Right lobe of liver (tissue), 6 donors: Measurements from ENCODE around the gene IFT27. TPM values are rescaled to one million over a fixed set of nuclear protein-coding genes. Genes with fewer than 3 reads are reported as not detected.

Experiments
- ATAC-seq, 4 donors: fragments of 200-7000 bp; cut with Tn5 transposase; one replicate each; pipeline ENCODE4 v1.9.1; 2020; ENCODE audit warnings: mild to moderate bottlenecking in 4 of 4, moderate library complexity in 4 of 4
- DNase-seq, 3 donors: peaks; one replicate each; pipeline ENCODE4 v3.0.0-alpha.2; 2020
- H3K27ac ChIP-seq, 3 donors: fragments of 200-600 bp; one replicate each; pipeline ENCODE4 v1.8.0; 2022
- H3K27me3 ChIP-seq, 2 donors: fragments of 200-600 bp; one replicate each; pipeline ENCODE4 v1.8.0; 2022
- H3K36me3 ChIP-seq, 4 donors: fragments of 200-600 bp; sonication (generic) in 1 of 4; one replicate each; pipeline versions ENCODE4 v1.5.1 to v1.8.0; 2017 to 2022; ENCODE audit warnings: control low read depth in 1 of 4
- H3K4me1 ChIP-seq, 4 donors: fragments of 200-600 bp; sonication (generic) in 1 of 4; one replicate each; pipeline versions ENCODE4 v1.5.1 to v1.8.0; 2017 to 2022; ENCODE audit warnings: control low read depth in 1 of 4
- H3K4me3 ChIP-seq, 3 donors: fragments of 200-600 bp; one replicate each; pipeline ENCODE4 v1.8.0; 2022
- H3K9me3 ChIP-seq, 4 donors: fragments of 200-600 bp; sonication (generic) in 1 of 4; one replicate each; pipeline versions ENCODE4 v1.5.1 to v1.8.0; 2017 to 2022; ENCODE audit warnings: control low read depth in 1 of 4
- CTCF ChIP-seq, 4 donors: fragments of 200-600 bp in 3 of 4; fragments of 450-650 bp in 1 of 4; IDR thresholded peaks; one replicate each; pipeline versions ENCODE4 v1.5.1 to v1.8.0; 2016 to 2022; ENCODE audit warnings: antibody characterized with exemption in 4 of 4, mild to moderate bottlenecking in 2 of 4
- POLR2A ChIP-seq: fragments of 450-650 bp; IDR thresholded peaks from one replicate; pipeline ENCODE4 v1.6.1; 2017; ENCODE audit warnings: antibody characterized with exemption, mild to moderate bottlenecking
- WGBS: methylation state at CpG from one replicate; pipeline ENCODE4 v1.1.6; 2018; ENCODE audit warnings: low coverage, low lambda C conversion rate; ENCODE audit not compliant: insufficient coverage; ENCODE audit errors: missing lambda C conversion rate; 5-methylcytosine and 5-hydroxymethylcytosine counted together
- intact Hi-C, 2 donors: fragments of 100-400 bp; cut with DNase I; formaldehyde crosslinking; loops; one replicate each; pipeline versions ENCODE4 v1.11.2 to v1.14.1; 2022
- total RNA-seq, 6 experiments: library from RNA; depleted of rRNA in 2 of 6; stranded (reverse); fragments of >200 nt in 2 of 6; fragmentation: NEBNext Ultra II Directional in 3 of 6; extraction: Animal tissue kit (Norgen Biotek cat#: 25700) in 3 of 6; gene quantifications; one replicate each; pipeline versions ENCODE4 v1.1.0 to v1.2.4, GENCODE V29; 2016 to 2023
- donor health status: DM: no; HTN: yes; CAD: no.
- donor health status: DM: no; HTN: no; CAD: no.
- donor health status: DM: no; HTN: no; CAD: no.
- donor health status: DM: no; HTN: yes; CAD: no.
- donor health status: DM: no; HTN: yes; CAD: no.

The IFT27 gene
- total RNA-seq, 6 experiments from 2014 or later = 10.3 to 17.4 (median 14.8) TPM

GRCh38 chr22:36809351-36809750 lies 33.4 kb upstream of the IFT27 start:
- WGBS = 62% methylated on average over 6 of the region's 6 CpGs
- no peak for ATAC-seq
- intact Hi-C loops = no loop called here
- no peaks in the 10 kb centered on the region for H3K27me3 ChIP-seq
- H3K9me3 ChIP-seq = no peaks in the 10 kb centered on the region
- H3K4me3 ChIP-seq = no peak overlapping the region
- no peak for DNase-seq
- H3K4me1 ChIP-seq = no peaks in the 10 kb centered on the region
- no peak overlapping the region for H3K27ac ChIP-seq
- no peak for TF ChIP-seq POLR2A
- TF ChIP-seq CTCF (IDR thresholded peaks at IDR 0.05) = no peak
- no peaks in the 10 kb centered on the region for H3K36me3 ChIP-seq

DNA sequence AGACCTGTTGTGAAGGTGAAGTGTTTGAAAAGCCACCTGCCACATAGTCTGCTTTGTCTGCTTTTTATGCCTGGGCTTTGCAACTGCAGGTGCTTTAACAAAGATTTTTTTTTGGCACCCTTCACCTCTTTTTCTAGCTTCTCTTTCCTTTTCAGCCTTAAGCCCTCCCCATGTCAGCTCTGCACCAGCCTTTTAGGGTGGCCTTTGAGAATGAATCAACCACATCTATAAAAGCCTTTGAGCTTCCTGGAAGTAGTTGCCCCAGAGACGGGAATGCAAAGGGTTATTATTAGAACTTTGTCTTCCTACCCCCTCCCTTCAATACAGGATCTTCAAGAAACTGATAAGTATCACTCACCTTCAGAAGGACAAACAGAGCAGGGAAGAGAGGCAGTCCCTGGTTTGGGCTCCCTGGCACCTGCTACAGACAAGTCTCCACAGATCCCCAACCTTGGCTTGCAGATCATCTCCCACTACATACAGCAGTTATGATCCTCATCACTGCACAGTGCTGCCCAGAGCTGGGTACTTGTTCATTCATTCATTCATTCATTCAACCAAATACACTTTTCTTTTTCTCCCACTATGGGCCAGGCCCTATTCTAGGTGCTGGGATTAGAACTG lies 32.9 kb upstream of the IFT27 start:
- Histone ChIP-seq H3K27me3 (no peaks in the 10 kb centered on the region), H3K36me3 (no peaks in the 10 kb centered on the region), H3K9me3 (no peaks in the 10 kb centered on the region), H3K4me1 (no peaks in the 10 kb centered on the region), H3K27ac (no peak overlapping the region), H3K4me3 (no peak overlapping the region)
- WGBS = 50% methylated on average over 1 of the region's 1 CpG
- intact Hi-C loops = no loop called here
- ATAC-seq (no peak), DNase-seq (no peak)
- TF ChIP-seq CTCF (IDR thresholded peaks at IDR 0.05) (no peak), POLR2A (no peak)

DNA sequence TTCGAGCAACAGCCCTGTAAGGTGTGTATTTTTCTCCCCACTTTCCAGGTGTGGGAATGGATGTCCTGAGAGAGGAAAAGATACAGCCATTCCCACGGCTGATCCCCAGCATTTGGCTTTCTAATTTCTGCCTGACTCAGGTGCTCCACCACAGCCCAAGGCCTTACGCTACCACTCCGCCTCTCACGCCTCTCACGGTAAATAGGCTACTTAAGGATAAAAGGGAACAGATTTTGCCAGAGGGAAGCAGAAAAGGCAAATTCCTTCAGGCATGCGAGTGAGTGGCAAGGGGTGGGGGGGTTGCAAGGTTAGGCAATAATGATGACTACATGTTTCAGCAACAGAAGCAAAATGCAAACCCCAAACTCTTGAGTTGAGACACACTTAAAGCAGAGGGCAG lies 31.7 kb upstream of the IFT27 start:
- DNase-seq (no peak), ATAC-seq (no peak)
- intact Hi-C loops = no loop called here
- 70% methylated on average over 7 of the region's 7 CpGs for WGBS
- no peak overlapping the region for H3K27ac ChIP-seq
- no peaks in the 10 kb centered on the region for H3K9me3 ChIP-seq
- H3K36me3 ChIP-seq = no peaks in the 10 kb centered on the region
- H3K4me1 ChIP-seq = no peaks in the 10 kb centered on the region
- H3K4me3 ChIP-seq = no peak overlapping the region
- no peak for TF ChIP-seq CTCF (IDR thresholded peaks at IDR 0.05)
- no peak for TF ChIP-seq POLR2A
- H3K27me3 ChIP-seq = no peaks in the 10 kb centered on the region

GRCh38 chr22:36806835-36807234 lies 30.9 kb upstream of the IFT27 start:
- Histone ChIP-seq H3K4me1 (no peaks in the 10 kb centered on the region), H3K27me3 (no peaks in the 10 kb centered on the region), H3K27ac (no peak overlapping the region), H3K9me3 (no peaks in the 10 kb centered on the region), H3K4me3 (no peak overlapping the region), H3K36me3 (no peaks in the 10 kb centered on the region)
- ATAC-seq (no peak), DNase-seq (no peak)
- WGBS = 38% methylated on average over 6 of the region's 6 CpGs
- intact Hi-C loops = no loop called here
- no peak for TF ChIP-seq POLR2A

DNA sequence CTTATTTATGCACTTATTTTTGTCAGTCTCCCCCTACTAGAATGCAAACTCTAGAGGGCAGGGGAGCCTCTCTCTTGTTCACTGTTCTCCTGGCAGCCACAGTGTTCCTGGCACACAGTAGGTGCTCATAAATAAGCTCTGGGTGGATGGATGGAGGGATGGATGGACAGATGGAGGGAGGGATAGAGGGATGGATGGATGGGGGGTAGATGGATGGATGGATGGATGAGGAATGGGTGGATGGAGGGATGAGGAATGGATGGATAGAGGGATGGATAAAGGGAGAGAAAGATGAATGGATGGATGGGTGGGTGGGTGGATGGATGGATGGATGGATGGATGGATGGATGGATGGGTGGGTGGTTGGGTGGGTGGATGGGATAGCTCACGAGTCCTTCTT lies 27.4 kb upstream of the IFT27 start:
- TF ChIP-seq POLR2A = no peak
- no peak for TF ChIP-seq CTCF (IDR thresholded peaks at IDR 0.05)
- H3K27ac ChIP-seq = no peak overlapping the region
- no peak for DNase-seq
- intact Hi-C loops = no loop called here
- 18% methylated on average over 1 of the region's 1 CpG for WGBS
- no peaks in the 10 kb centered on the region for H3K4me1 ChIP-seq
- H3K27me3 ChIP-seq = no peaks in the 10 kb centered on the region
- no peaks in the 10 kb centered on the region for H3K9me3 ChIP-seq
- ATAC-seq = no peak
- H3K4me3 ChIP-seq = no peak overlapping the region
- H3K36me3 ChIP-seq = no peaks in the 10 kb centered on the region
